NT2/D1 (cell line): Measurements from ENCODE around the gene DOCK1.

Source experiments
- SUZ12 ChIP-seq: IDR thresholded peaks from 2 replicates; pipeline ENCODE4 v1.6.1; 2011; ENCODE audit not compliant: insufficient read length, insufficient read depth; ENCODE audit errors: extremely low read depth
- YY1 ChIP-seq: IDR thresholded peaks from 2 replicates; pipeline ENCODE4 v1.6.1; 2011; ENCODE audit not compliant: insufficient read length, insufficient read depth
- ZNF274 ChIP-seq: IDR thresholded peaks from 2 replicates; pipeline ENCODE4 v1.6.1; 2011; ENCODE audit warnings: mild to moderate bottlenecking, low read depth, low read length

DNA sequence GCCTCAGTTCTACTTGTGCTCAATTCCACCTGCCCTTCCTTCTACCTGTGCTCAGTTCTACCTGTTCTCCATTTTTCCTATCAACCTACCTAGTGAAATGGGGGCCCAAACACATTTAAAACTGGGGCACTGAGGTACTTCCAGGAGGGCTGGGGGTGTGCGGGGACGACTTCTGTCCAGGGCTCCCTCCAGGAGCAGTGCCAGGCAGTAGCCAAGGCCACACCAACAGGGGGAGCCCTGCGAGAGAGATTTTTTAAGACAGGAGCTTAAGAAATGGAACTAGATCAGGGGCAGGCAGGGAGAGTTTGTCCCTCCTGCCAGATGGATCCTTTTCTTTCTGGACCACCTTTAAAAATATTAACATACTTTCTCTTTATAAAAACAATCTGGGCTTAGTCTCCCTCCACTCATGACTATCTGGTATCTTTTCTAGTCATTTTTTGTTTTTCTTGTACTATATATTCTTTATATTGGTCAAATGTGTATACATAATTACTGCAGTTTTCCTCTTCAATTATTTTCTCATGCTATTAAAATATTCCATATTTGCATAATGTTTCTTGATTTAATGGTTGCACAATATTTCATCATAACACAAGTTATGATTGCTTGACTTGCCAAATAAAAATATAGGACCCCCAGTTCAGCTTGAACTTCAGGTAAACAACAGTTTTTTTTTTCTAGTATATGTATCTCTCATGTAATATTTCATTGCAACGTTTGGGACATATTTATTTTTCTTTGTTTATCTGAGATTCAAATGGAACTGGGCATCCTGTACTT, 338.5 kb downstream of the DOCK1 start:
- TF ChIP-seq SUZ12 (no peak), YY1 (no peak), ZNF274 (no peak)
